Esophagus muscularis mucosa (tissue), 4 donors: ENCODE data around the gene HECTD4.

Experiments
- CTCF ChIP-seq, 3 experiments: fragments of 200-600 bp in 2 of 3; fragments of 450-650 bp in 1 of 3; sonication (generic) in 2 of 3; IDR thresholded peaks; one replicate each; pipeline ENCODE4 v1.5.1; 2017 to 2019; ENCODE audit warnings: antibody characterized with exemption in 3 of 3, mild to moderate bottlenecking in 2 of 3, moderate library complexity in 1 of 3
- EP300 ChIP-seq: sonication (generic); formaldehyde crosslinking; IDR thresholded peaks from one replicate; pipeline ENCODE4 v1.6.1; 2017; ENCODE audit warnings: antibody characterized with exemption
- POLR2A ChIP-seq: fragments of 450-650 bp; IDR thresholded peaks from one replicate; pipeline ENCODE4 v1.6.1; 2017; ENCODE audit warnings: antibody characterized with exemption, moderate library complexity, mild to moderate bottlenecking, low read depth

- TF ChIP-seq EP300 (no peak), CTCF (IDR thresholded peaks at IDR 0.05) (no peak), POLR2A (no peak)
Measured at GRCh38 chr12:112236786-112237185, 145.4 kb downstream of the HECTD4 start.
